Measurements from ENCODE around the gene LRMDA. TPM values are rescaled to one million over a fixed set of nuclear protein-coding genes. Genes with fewer than 3 reads are reported as not detected.

The LRMDA gene
- total RNA-seq, 6 experiments from 2014 or later, result 0.32 TPM; not detected in 5

- no peak for DNase-seq
- Mint-ChIP-seq H3K9me3 (no peaks in the 10 kb centered on the region; the same call in 1 of the 2 replicates), H3K4me1 (ENCODE audit: low read depth) (peaks cover 14% of the 10 kb centered on the region), H3K4me3 (no peak overlapping the region), H3K27ac (no peak overlapping the region), H3K27me3 (ENCODE audit: insufficient read depth) (peaks cover 13% of the 10 kb centered on the region), H3K36me3 (ENCODE audit: low read depth) (no peaks in the 10 kb centered on the region)
- TF ChIP-seq CTCF (IDR thresholded peaks at IDR 0.05), result no peak
Observed at GRCh38 chr10:76150876-76151288, 719.5 kb downstream of the LRMDA start.

- no peaks in the 10 kb centered on the region for H3K9me3 Mint-ChIP-seq
- no peak for TF ChIP-seq CTCF (IDR thresholded peaks at IDR 0.05)
- peaks cover 14% of the 10 kb centered on the region for H3K4me1 Mint-ChIP-seq (ENCODE audit: low read depth)
- no peak overlapping the region for H3K27ac Mint-ChIP-seq
- peaks cover 12% of the 10 kb centered on the region for H3K27me3 Mint-ChIP-seq (ENCODE audit: insufficient read depth)
- H3K36me3 Mint-ChIP-seq (ENCODE audit: low read depth), result no peaks in the 10 kb centered on the region
- DNase-seq, result no peak
- no peak overlapping the region for H3K4me3 Mint-ChIP-seq
Observed at GRCh38 chr10:76152186-76152585, 720.8 kb downstream of the LRMDA start.

GRCh38 chr10:76155961-76156360, 724.5 kb downstream of the LRMDA start:
- no peaks in the 10 kb centered on the region for H3K4me1 Mint-ChIP-seq (ENCODE audit: low read depth)
- no peak for DNase-seq
- H3K36me3 Mint-ChIP-seq (ENCODE audit: low read depth), result no peaks in the 10 kb centered on the region
- TF ChIP-seq CTCF (IDR thresholded peaks at IDR 0.05), result no peak
- H3K9me3 Mint-ChIP-seq, result no peaks in the 10 kb centered on the region
- no peak overlapping the region for H3K27ac Mint-ChIP-seq
- H3K4me3 Mint-ChIP-seq, result no peak overlapping the region
- peaks cover 7% of the 10 kb centered on the region; the same call in 1 of the 2 replicates for H3K27me3 Mint-ChIP-seq (ENCODE audit: insufficient read depth)

- Mint-ChIP-seq H3K27me3 (ENCODE audit: insufficient read depth) (peaks cover 3% of the 10 kb centered on the region), H3K27ac (no peak overlapping the region), H3K4me1 (ENCODE audit: low read depth) (no peaks in the 10 kb centered on the region), H3K36me3 (ENCODE audit: low read depth) (no peaks in the 10 kb centered on the region), H3K4me3 (no peak overlapping the region), H3K9me3 (no peaks in the 10 kb centered on the region)
- no peak for TF ChIP-seq CTCF (IDR thresholded peaks at IDR 0.05)
- DNase-seq, result no peak
Observed at GRCh38 chr10:76160446-76161300, 729.2 kb downstream of the LRMDA start.

- Mint-ChIP-seq H3K4me1 (ENCODE audit: low read depth) (no peaks in the 10 kb centered on the region), H3K27me3 (ENCODE audit: insufficient read depth) (peaks cover 3% of the 10 kb centered on the region), H3K9me3 (peaks cover under 1% of the 10 kb centered on the region; the same call in 1 of the 2 replicates), H3K4me3 (no peak overlapping the region), H3K27ac (no peak overlapping the region), H3K36me3 (ENCODE audit: low read depth) (no peaks in the 10 kb centered on the region)
- TF ChIP-seq CTCF (IDR thresholded peaks at IDR 0.05), result no peak
- DNase-seq, result no peak
Observed at GRCh38 chr10:76161301-76161582, 729.8 kb downstream of the LRMDA start.
